Measurements from ENCODE around the gene PIAS1. TPM values are rescaled to one million over a fixed set of nuclear protein-coding genes. Genes with fewer than 3 reads are reported as not detected.
A peak's percentile ranks its signal among the peaks of the same experiment; 100 is the strongest.
"Not testable (repeated sequence)": the region's sequence is repeated elsewhere in the genome, so short reads cannot be mapped to it uniquely, and the experiment has no call there.

Gene PIAS1
- total RNA-seq = 13.2 TPM

GRCh38 chr15:68053701-68054627 is at the start of gene PIAS1:
PIAS1 (plus strand) TSS chr15:68054315; CDS start chr15:68054327, 12 bp downstream.
- ATAC-seq = peak; percentile 95

GRCh38 chr15:68007642-68008041 is 46.5 kb upstream of the PIAS1 start:
- not testable (repeated sequence) for ATAC-seq; DNase-seq (ENCODE audit: low spot score)

More at GRCh38 chr15:68053701-68054627, at the start of gene PIAS1:
- DNase-seq (ENCODE audit: low spot score) = peak; percentile 97

GRCh38 chr15:68010361-68011153 is 43.6 kb upstream of the PIAS1 start:
- ATAC-seq (no peak), DNase-seq (ENCODE audit: low spot score) (no peak)

GRCh38 chr15:68012911-68013310 is 41.2 kb upstream of the PIAS1 start:
- DNase-seq (ENCODE audit: low spot score) (no peak), ATAC-seq (no peak)

GRCh38 chr15:68014219-68014618 is 39.9 kb upstream of the PIAS1 start:
- ATAC-seq (no peak), DNase-seq (ENCODE audit: low spot score) (no peak)

GRCh38 chr15:68015244-68015643 is 38.9 kb upstream of the PIAS1 start:
- no peak for DNase-seq (ENCODE audit: low spot score)

GRCh38 chr15:68017201-68017600 is 36.9 kb upstream of the PIAS1 start:
- DNase-seq (ENCODE audit: low spot score) (no peak), ATAC-seq (no peak)

More at GRCh38 chr15:68015244-68015643, 38.9 kb upstream of the PIAS1 start:
- ATAC-seq = no peak

GRCh38 chr15:68018797-68019444 is 35.2 kb upstream of the PIAS1 start:
- no peak for ATAC-seq

GRCh38 chr15:68019814-68020525 is 34.1 kb upstream of the PIAS1 start:
- ATAC-seq (no peak), DNase-seq (ENCODE audit: low spot score) (no peak)

More at GRCh38 chr15:68018797-68019444, 35.2 kb upstream of the PIAS1 start:
- no peak for DNase-seq (ENCODE audit: low spot score)

- no peak for DNase-seq (ENCODE audit: low spot score)
- peak; percentile 51 for ATAC-seq
Measured at GRCh38 chr15:68020685-68021084, 33.4 kb upstream of the PIAS1 start.

- DNase-seq (ENCODE audit: low spot score) = peak; percentile 60
- peak; percentile 81 for ATAC-seq
Measured at GRCh38 chr15:68022061-68022460, 32.1 kb upstream of the PIAS1 start.

GRCh38 chr15:68023307-68024101 is 30.6 kb upstream of the PIAS1 start:
- DNase-seq (ENCODE audit: low spot score) (no peak), ATAC-seq (no peak)

- DNase-seq (ENCODE audit: low spot score) (no peak), ATAC-seq (peak; percentile 20)
Measured at GRCh38 chr15:68025835-68026424, 28.2 kb upstream of the PIAS1 start.

- DNase-seq (ENCODE audit: low spot score) (no peak), ATAC-seq (no peak)
Measured at GRCh38 chr15:68027388-68027787, 26.7 kb upstream of the PIAS1 start.

GRCh38 chr15:68028137-68028887 is 25.8 kb upstream of the PIAS1 start:
- ATAC-seq (peak; percentile 72), DNase-seq (ENCODE audit: low spot score) (no peak)

- DNase-seq (ENCODE audit: low spot score) = no peak
- no peak for ATAC-seq
Measured at GRCh38 chr15:68028888-68029207, 25.3 kb upstream of the PIAS1 start.

- DNase-seq (ENCODE audit: low spot score) (no peak), ATAC-seq (no peak)
Measured at GRCh38 chr15:68029959-68030358, 24.2 kb upstream of the PIAS1 start.

- DNase-seq (ENCODE audit: low spot score) (no peak), ATAC-seq (peak; percentile 64)
Measured at GRCh38 chr15:68031404-68031803, 22.7 kb upstream of the PIAS1 start.

- no peak for ATAC-seq
Measured at GRCh38 chr15:68032672-68033071, 21.4 kb upstream of the PIAS1 start.

More at GRCh38 chr15:68032672-68033071, 21.4 kb upstream of the PIAS1 start:
- no peak for DNase-seq (ENCODE audit: low spot score)

Measured in left lobe of liver (tissue), 2 donors.